Ishikawa (cell line): ENCODE measurements around the gene XRCC3.

Experiments
- EGR1 ChIP-seq: IDR thresholded peaks from 2 replicates; pipeline ENCODE4 v1.6.1; 2012
- EP300 ChIP-seq: IDR thresholded peaks from 2 replicates; pipeline ENCODE4 v1.6.1; 2012; ENCODE audit warnings: borderline replicate concordance
- FOXM1 ChIP-seq: IDR thresholded peaks from 2 replicates; pipeline ENCODE4 v1.6.1; 2012; ENCODE audit warnings: low read depth, borderline replicate concordance
- MAX ChIP-seq: IDR thresholded peaks from 2 replicates; pipeline ENCODE4 v1.6.1; 2012
- RAD21 ChIP-seq: IDR thresholded peaks from 2 replicates; pipeline ENCODE4 v1.6.1; 2012; ENCODE audit warnings: low read depth
- REST ChIP-seq: IDR thresholded peaks from 2 replicates; pipeline ENCODE4 v1.6.1; 2012; ENCODE audit warnings: low read depth, mild to moderate bottlenecking
- TAF1 ChIP-seq: IDR thresholded peaks from 2 replicates; pipeline ENCODE4 v1.6.1; 2012; ENCODE audit warnings: low read depth, mild to moderate bottlenecking
- TCF12 ChIP-seq: IDR thresholded peaks from 2 replicates; pipeline ENCODE4 v1.6.1; 2012; ENCODE audit warnings: low read depth
- TEAD4 ChIP-seq: IDR thresholded peaks from 2 replicates; pipeline ENCODE4 v1.6.1; 2012
- YY1 ChIP-seq: IDR thresholded peaks from 2 replicates; pipeline ENCODE4 v1.6.1; 2012; ENCODE audit warnings: low read depth

GRCh38 chr14:103735439-103735814, 20.2 kb upstream of the XRCC3 start:
- no peak for TF ChIP-seq TAF1
- no peak for TF ChIP-seq EP300
- TF ChIP-seq RAD21 = no peak
- no peak for TF ChIP-seq EGR1
- no peak for TF ChIP-seq YY1
- no peak for TF ChIP-seq TCF12
- TF ChIP-seq MAX = no peak
- TF ChIP-seq FOXM1 = no peak
- no peak for TF ChIP-seq REST
- no peak for TF ChIP-seq TEAD4
